Activated T-cell treated with anti-CD3 and anti-CD28 coated beads, Interleukin-2, amount 50 U/mL, for 24 hours (primary cell): Measurements from ENCODE around the gene BPGM.

Experiments used
- DNase-seq: peaks from one replicate; pipeline ENCODE4 v3.0.0-alpha.2; 2020
- H3K27ac Mint-ChIP-seq: 2 replicates; pipeline ENCODE4 v1.8.0; 2020; ENCODE audit warnings: mild to moderate bottlenecking, mixed read lengths
- H3K27me3 Mint-ChIP-seq: 2 replicates; pipeline ENCODE4 v1.8.0; 2020; ENCODE audit warnings: mixed read lengths
- H3K36me3 Mint-ChIP-seq: 2 replicates; pipeline ENCODE4 v1.8.0; 2020; ENCODE audit warnings: low read depth, mixed read lengths
- H3K4me1 Mint-ChIP-seq: 2 replicates; pipeline ENCODE4 v1.8.0; 2020; ENCODE audit warnings: low read depth, mixed read lengths
- H3K4me3 Mint-ChIP-seq: 2 replicates; pipeline ENCODE4 v1.8.0; 2020; ENCODE audit warnings: mild to moderate bottlenecking, moderate library complexity, mixed read lengths
- H3K9me3 Mint-ChIP-seq: 2 replicates; pipeline ENCODE4 v1.8.0; 2020; ENCODE audit warnings: mixed read lengths

The BPGM gene

DNA sequence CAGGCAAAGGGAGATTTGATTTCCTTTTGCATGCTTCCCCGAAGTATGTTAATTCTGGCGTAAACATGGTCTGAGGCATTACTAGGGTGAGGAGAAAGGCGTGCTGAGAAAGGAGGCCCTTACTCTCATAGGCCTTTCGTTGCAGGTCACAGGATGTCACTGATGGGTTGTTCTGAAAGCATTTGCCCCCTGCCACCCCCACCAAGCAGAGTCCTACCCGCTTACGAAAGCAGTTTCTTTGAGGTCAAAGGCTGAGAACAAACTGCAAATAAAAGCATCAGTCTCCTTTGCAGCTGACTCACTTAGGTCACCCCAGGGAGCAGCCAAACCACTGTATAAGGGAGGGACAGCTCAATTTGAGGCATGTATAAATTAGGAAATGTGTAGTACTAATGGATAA, 57.1 kb downstream of the BPGM start:
- DNase-seq: no peak
- Mint-ChIP-seq H3K27ac (no peak overlapping the region), H3K36me3 (no peaks in the 10 kb centered on the region), H3K4me3 (no peak overlapping the region), H3K4me1 (no peaks in the 10 kb centered on the region), H3K27me3 (no peaks in the 10 kb centered on the region), H3K9me3 (no peaks in the 10 kb centered on the region)

DNA sequence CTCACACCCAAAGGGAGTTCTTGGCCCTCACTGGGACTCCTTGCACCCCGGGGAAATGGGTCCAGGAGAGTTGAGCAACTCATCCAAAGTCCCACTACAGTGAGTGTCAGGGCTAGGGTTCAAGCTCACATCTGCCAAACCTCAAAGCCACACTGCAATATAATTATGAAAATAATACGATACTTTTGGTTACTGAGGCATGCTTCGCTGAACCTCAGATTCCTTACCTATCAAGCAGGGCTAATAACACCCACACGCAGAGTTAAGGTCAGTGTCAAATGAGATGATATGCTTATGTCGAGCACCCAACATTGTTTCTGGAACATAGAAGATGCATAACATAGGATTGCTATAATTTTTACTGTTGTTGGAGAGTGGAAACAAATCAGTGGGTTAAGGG, 58.2 kb downstream of the BPGM start:
- Mint-ChIP-seq H3K9me3 (no peaks in the 10 kb centered on the region), H3K4me3 (no peak overlapping the region), H3K27ac (no peak overlapping the region), H3K36me3 (no peaks in the 10 kb centered on the region), H3K27me3 (no peaks in the 10 kb centered on the region), H3K4me1 (no peaks in the 10 kb centered on the region)
- no peak for DNase-seq

DNA sequence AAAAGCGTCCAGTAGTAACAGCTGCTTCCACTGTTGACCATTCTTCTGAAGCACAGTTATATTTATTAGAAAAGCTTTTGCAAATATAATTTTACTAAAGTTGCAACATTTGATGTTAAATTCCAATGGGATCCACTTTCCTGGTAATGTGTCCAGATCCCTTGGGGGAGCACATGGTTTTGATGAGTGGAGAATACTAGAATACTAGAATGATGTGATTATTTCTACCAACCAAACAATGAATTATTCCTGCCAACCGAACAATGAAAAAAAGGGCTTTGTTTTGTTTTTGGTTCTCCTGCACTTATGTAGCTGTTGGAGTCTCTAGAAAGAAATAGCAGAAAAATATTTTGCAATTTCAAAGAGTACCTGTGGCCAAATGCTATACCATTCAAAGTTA, 59.1 kb downstream of the BPGM start:
- DNase-seq: no peak
- no peaks in the 10 kb centered on the region for H3K27me3 Mint-ChIP-seq
- no peak overlapping the region for H3K4me3 Mint-ChIP-seq
- peaks cover 7% of the 10 kb centered on the region for H3K4me1 Mint-ChIP-seq
- no peaks in the 10 kb centered on the region for H3K9me3 Mint-ChIP-seq
- H3K36me3 Mint-ChIP-seq: no peaks in the 10 kb centered on the region
- H3K27ac Mint-ChIP-seq: no peak overlapping the region

DNA sequence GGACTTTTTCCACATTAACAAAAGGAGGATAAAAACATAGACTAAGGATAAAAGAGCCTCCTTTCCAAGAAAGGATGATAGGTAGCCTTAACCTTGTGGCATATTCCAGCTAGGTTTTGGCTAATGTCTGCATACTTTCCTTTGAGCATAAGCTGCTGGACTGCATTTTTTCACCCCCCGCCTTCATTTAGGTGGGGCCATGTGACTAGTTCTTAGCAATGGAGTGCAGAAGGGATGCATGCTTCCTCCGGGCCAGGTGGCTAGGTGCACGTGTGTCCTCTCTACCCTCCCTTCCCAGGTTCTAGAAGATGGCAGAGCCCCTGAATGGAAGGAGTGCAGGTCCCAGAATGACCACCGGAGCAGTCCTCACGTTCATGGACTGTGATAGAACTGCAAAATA, 59.8 kb downstream of the BPGM start:
- no peak for DNase-seq
- Mint-ChIP-seq H3K27ac (no peak overlapping the region), H3K27me3 (no peaks in the 10 kb centered on the region)

GRCh38 chr7:134707663-134708378, 61.2 kb downstream of the BPGM start:
- Mint-ChIP-seq H3K4me1 (peaks cover 23% of the 10 kb centered on the region), H3K36me3 (no peaks in the 10 kb centered on the region), H3K27ac (no peak overlapping the region), H3K9me3 (no peaks in the 10 kb centered on the region), H3K4me3 (no peak overlapping the region), H3K27me3 (no peaks in the 10 kb centered on the region)
- no peak for DNase-seq

More for the DNA sequence above, 59.8 kb downstream of the BPGM start:
- peaks cover 14% of the 10 kb centered on the region for H3K4me1 Mint-ChIP-seq
- H3K36me3 Mint-ChIP-seq: no peaks in the 10 kb centered on the region
- no peak overlapping the region for H3K4me3 Mint-ChIP-seq
- H3K9me3 Mint-ChIP-seq: no peaks in the 10 kb centered on the region

DNA sequence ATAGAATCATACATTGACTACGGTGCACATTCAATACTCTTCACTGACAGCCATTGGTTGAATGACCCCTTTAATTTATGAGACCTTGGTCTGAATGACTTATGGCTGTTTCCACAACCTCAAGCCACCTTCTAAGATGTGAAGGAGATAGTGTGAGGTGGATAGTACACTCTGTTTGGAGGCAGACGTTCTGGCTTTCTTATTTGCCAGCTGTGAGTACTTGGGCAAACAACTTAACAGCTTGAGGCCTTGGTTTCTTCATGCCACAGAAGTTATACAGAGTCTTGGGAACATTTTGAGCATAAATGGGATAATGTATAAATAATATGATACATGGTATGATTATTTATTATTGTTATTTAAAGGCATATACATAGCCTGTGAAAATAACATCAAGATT, 62.0 kb downstream of the BPGM start:
- H3K4me3 Mint-ChIP-seq: no peak overlapping the region
- H3K27me3 Mint-ChIP-seq: no peaks in the 10 kb centered on the region
- no peak overlapping the region for H3K27ac Mint-ChIP-seq
- no peak for DNase-seq
- H3K36me3 Mint-ChIP-seq: no peaks in the 10 kb centered on the region
- H3K4me1 Mint-ChIP-seq: peaks cover 28% of the 10 kb centered on the region
- H3K9me3 Mint-ChIP-seq: no peaks in the 10 kb centered on the region

- no peak overlapping the region for H3K4me3 Mint-ChIP-seq
- H3K27ac Mint-ChIP-seq: no peak overlapping the region
- DNase-seq: no peak
- no peaks in the 10 kb centered on the region for H3K9me3 Mint-ChIP-seq
- peaks cover 31% of the 10 kb centered on the region for H3K4me1 Mint-ChIP-seq
- H3K36me3 Mint-ChIP-seq: no peaks in the 10 kb centered on the region
- H3K27me3 Mint-ChIP-seq: no peaks in the 10 kb centered on the region
Observed at GRCh38 chr7:134709197-134709596, 62.5 kb downstream of the BPGM start.

GRCh38 chr7:134710511-134710853, 63.8 kb downstream of the BPGM start:
- H3K4me1 Mint-ChIP-seq: peaks cover 34% of the 10 kb centered on the region
- H3K27ac Mint-ChIP-seq: peak overlapping the region; percentile 96
- H3K4me3 Mint-ChIP-seq: peak overlapping the region; percentile 74
- H3K9me3 Mint-ChIP-seq: no peaks in the 10 kb centered on the region
- H3K36me3 Mint-ChIP-seq: no peaks in the 10 kb centered on the region
- DNase-seq: no peak
- no peaks in the 10 kb centered on the region for H3K27me3 Mint-ChIP-seq

DNA sequence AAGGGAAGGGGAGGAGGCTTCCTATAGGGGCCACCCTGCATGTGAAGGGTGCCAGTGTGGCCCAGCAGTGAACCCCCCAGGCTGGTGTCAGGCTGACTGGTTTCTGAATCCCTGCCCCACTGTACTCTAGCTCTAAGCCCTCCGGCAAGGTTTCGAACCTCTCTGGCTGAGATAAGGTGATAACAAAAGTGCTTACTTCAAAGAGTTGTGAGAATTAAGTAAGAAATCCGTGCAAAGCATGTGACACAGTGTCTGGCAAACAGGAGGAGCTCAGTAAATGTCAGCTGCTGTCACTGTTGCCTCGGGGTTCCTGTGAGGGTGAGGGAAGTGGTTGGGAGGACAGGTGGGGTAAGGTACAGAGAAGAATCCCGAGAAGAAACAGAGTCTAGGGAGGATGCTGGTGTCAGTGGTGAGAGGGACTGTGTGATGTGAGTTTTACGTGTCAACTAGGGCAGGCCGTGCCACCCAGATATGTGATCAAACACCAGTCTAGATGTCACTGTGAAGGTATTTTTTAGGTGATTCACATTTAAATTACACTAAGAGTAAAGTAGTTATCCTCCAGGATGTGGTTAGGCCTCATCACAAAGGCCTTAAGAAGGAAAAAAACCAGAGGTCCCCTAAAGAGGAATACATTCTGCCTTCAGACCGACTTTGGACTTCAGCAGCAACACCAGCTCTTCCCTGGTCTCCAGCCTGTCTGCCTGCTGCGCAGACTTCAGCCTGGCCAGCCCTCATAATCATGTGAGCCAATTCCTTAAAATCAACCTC, 64.4 kb downstream of the BPGM start:
- Mint-ChIP-seq H3K27ac (peak overlapping the region; percentile 96), H3K9me3 (no peaks in the 10 kb centered on the region), H3K27me3 (no peaks in the 10 kb centered on the region), H3K4me3 (peak overlapping the region; percentile 74), H3K36me3 (no peaks in the 10 kb centered on the region), H3K4me1 (peaks cover 34% of the 10 kb centered on the region)
- DNase-seq: peak; percentile 56

DNA sequence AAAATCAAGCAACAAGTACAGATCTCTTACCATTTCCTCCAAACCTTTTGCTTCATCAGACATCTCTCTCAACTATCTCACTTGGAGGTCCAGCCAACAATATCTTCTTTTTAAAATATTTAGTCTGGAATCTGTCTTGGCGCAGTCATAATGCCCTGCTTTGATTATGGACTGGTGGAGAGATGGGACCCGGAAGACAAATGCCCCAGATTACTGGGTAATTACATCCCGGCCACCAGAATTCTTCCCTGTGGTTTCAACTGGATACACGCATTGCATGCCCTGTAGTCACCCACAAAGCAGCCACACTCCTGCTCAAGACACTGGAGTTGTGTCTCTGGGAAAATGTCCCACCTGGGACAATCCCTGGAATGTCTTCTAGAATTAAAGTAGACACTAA, 65.5 kb downstream of the BPGM start:
- no peaks in the 10 kb centered on the region for H3K27me3 Mint-ChIP-seq
- no peaks in the 10 kb centered on the region for H3K9me3 Mint-ChIP-seq
- peak overlapping the region; percentile 41 for H3K4me3 Mint-ChIP-seq
- no peak overlapping the region for H3K27ac Mint-ChIP-seq
- peaks cover 34% of the 10 kb centered on the region for H3K4me1 Mint-ChIP-seq
- H3K36me3 Mint-ChIP-seq: no peaks in the 10 kb centered on the region
- DNase-seq: no peak

- Mint-ChIP-seq H3K36me3 (no peaks in the 10 kb centered on the region), H3K4me3 (no peak overlapping the region), H3K27ac (no peak overlapping the region), H3K27me3 (no peaks in the 10 kb centered on the region), H3K4me1 (peaks cover 34% of the 10 kb centered on the region), H3K9me3 (no peaks in the 10 kb centered on the region)
- no peak for DNase-seq
Observed at GRCh38 chr7:134714470-134715205, 68.0 kb downstream of the BPGM start.

- no peaks in the 10 kb centered on the region for H3K9me3 Mint-ChIP-seq
- H3K27me3 Mint-ChIP-seq: no peaks in the 10 kb centered on the region
- H3K36me3 Mint-ChIP-seq: no peaks in the 10 kb centered on the region
- no peak overlapping the region for H3K4me3 Mint-ChIP-seq
- no peak overlapping the region for H3K27ac Mint-ChIP-seq
- no peak for DNase-seq
- peaks cover 8% of the 10 kb centered on the region for H3K4me1 Mint-ChIP-seq
Observed at GRCh38 chr7:134718211-134718875, 71.7 kb downstream of the BPGM start.

DNA sequence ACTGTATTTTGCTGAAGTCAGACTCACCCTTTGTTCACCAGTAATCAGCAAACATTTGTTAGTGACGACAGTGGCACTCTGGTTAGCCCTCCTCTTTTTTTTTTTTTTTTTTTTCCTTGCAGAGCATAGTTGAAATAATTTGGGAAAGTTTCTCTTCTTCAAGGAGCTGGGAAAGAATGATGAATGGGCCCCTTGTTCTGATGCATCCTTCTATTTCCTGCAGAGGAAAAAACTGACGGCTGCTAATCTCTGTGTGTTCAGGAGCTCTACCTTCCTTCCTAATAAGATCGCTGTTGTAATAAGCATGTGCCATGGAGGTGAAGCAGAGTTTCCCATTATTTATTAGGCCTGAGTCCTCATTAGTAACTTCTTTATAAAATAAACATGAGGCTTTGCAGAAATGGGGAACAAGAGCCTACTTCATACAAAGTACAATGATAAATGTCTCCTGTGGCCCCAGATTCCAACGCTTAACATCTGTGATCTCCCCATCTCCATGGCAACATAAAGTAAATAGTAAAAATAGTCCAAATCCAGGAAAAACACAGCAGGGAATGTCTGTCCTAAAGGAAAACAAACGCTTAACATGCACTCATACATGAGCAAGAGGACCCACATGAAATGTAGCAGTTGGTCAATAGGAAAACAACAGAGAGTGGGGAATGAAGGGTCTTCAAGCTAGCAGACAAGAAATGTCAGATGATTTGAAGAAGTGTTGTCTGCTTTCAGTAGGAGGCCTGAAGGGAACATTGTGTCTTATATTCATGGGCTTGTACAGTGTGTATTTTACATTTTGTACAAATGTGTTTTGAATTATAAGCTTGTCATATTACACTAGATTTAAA, 73.7 kb downstream of the BPGM start:
- no peaks in the 10 kb centered on the region for H3K36me3 Mint-ChIP-seq
- H3K4me1 Mint-ChIP-seq: no peaks in the 10 kb centered on the region
- no peak for DNase-seq
- H3K9me3 Mint-ChIP-seq: no peaks in the 10 kb centered on the region
- no peak overlapping the region for H3K27ac Mint-ChIP-seq
- no peak overlapping the region for H3K4me3 Mint-ChIP-seq
- H3K27me3 Mint-ChIP-seq: no peaks in the 10 kb centered on the region

- Mint-ChIP-seq H3K27ac (no peak overlapping the region), H3K4me1 (no peaks in the 10 kb centered on the region), H3K36me3 (no peaks in the 10 kb centered on the region), H3K9me3 (peaks cover 4% of the 10 kb centered on the region), H3K27me3 (no peaks in the 10 kb centered on the region), H3K4me3 (no peak overlapping the region)
- no peak for DNase-seq
Observed at GRCh38 chr7:134721171-134721570, 74.5 kb downstream of the BPGM start.
